Measurements from ENCODE around the gene C2orf92.

The C2orf92 gene

DNA sequence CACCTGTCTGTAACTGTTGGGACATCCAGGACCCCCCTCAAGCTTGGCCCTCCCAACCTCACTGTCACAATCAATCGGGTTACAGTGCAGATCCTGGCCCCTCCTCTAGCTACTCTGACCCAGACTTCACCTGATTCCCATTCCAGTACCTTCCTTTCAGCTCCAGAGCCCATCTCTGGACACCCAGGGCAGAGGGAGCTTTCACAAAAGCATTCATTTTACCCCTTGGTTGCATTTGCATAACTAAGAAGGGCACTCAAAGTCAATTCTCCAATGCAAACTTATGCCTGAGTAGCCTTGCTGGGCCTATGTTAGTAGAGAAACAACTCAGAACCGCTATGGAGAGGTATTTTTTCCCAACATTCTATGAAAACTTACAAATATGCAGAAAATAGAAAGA lies 51.2 kb downstream of the C2orf92 start:
- H3K4me3 ChIP-seq (ENCODE audit: low read depth, low read length), result no peak overlapping the region
- TF ChIP-seq CTCF (IDR thresholded peaks at IDR 0.05; ENCODE audit: insufficient read depth, low read depth, low read length, missing control alignments), result no peak

GRCh38 chr2:97722227-97722626 lies 52.7 kb downstream of the C2orf92 start:
- H3K4me3 ChIP-seq (ENCODE audit: low read depth, low read length), result no peak overlapping the region
- TF ChIP-seq CTCF (IDR thresholded peaks at IDR 0.05; ENCODE audit: insufficient read depth, low read depth, low read length, missing control alignments), result no peak

More for the DNA sequence above, 51.2 kb downstream of the C2orf92 start:
- no peak for DNase-seq (ENCODE audit: low read depth)

GRCh38 chr2:97723156-97724072 lies 53.9 kb downstream of the C2orf92 start:
- DNase-seq (ENCODE audit: low read depth), result no peak
- H3K4me3 ChIP-seq (ENCODE audit: low read depth, low read length), result no peak overlapping the region
- no peak for TF ChIP-seq CTCF (IDR thresholded peaks at IDR 0.05; ENCODE audit: insufficient read depth, low read depth, low read length, missing control alignments)

More at GRCh38 chr2:97722227-97722626, 52.7 kb downstream of the C2orf92 start:
- DNase-seq (ENCODE audit: low read depth), result no peak

DNA sequence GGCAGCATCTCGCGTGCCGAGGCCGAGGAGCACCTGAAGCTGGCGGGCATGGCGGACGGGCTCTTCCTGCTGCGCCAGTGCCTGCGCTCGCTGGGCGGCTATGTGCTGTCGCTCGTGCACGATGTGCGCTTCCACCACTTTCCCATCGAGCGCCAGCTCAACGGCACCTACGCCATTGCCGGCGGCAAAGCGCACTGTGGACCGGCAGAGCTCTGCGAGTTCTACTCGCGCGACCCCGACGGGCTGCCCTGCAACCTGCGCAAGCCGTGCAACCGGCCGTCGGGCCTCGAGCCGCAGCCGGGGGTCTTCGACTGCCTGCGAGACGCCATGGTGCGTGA lies 54.5 kb downstream of the C2orf92 start:
- H3K4me3 ChIP-seq (ENCODE audit: low read depth, low read length), result no peak overlapping the region
- DNase-seq (ENCODE audit: low read depth), result no peak
- no peak for TF ChIP-seq CTCF (IDR thresholded peaks at IDR 0.05; ENCODE audit: insufficient read depth, low read depth, low read length, missing control alignments)

DNA sequence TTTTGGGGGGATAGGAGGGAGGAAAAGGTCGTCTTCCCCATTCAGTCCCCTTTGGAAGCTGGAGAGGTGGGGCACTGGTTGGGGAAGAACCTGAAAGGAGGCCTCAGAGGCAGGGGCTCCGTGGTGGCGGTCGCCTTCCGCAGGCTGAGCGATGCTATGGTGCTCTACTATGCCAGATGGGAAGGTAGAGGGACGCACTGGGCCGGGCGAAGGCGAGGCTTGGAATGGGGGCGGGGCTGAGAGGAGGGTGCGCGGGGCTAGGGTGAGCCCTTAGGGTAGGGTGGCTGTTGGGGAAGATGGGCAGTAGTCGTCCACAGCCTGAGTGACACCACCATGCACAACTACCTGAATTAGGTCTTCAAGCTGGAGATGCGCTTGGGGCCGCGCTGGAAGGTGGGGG lies 55.0 kb downstream of the C2orf92 start:
- no peak for TF ChIP-seq CTCF (IDR thresholded peaks at IDR 0.05; ENCODE audit: insufficient read depth, low read depth, low read length, missing control alignments)
- DNase-seq (ENCODE audit: low read depth), result no peak
- H3K4me3 ChIP-seq (ENCODE audit: low read depth, low read length), result no peak overlapping the region

DNA sequence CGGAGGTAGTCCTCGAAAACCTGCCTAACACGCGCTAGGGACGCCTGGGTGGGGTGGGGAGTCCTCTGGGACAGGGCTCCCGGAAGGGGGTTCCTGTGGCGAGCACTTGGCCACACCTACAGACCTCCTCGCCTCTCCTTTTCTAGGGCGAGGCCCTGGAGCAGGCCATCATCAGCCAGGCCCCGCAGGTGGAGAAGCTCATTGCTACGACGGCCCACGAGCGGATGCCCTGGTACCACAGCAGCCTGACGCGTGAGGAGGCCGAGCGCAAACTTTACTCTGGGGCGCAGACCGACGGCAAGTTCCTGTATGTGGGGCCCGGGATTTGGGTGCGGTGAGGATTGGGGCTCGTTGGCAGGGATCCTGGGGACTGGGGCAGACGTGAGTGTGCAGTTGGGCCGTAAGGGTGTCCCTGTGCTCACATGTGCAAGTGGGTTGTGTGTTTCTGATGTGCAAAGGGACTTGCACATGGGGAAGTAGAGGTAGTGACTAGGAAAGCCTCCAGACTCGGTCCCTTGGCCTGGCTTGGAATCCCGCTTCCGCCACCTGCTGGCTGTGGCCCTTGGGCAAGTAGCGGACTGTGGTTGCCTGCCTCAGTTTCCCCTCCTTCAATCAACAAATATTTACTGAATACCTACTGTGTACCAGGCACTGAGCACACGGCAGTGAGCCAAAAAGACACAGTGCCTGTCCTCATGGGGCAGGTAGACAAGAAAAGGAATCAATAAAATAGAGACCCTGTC lies 55.6 kb downstream of the C2orf92 start:
- DNase-seq (ENCODE audit: low read depth), result no peak
- no peak for TF ChIP-seq CTCF (IDR thresholded peaks at IDR 0.05; ENCODE audit: insufficient read depth, low read depth, low read length, missing control alignments)
- no peak overlapping the region for H3K4me3 ChIP-seq (ENCODE audit: low read depth, low read length)

Measured in GM12865 (cell line).